GM18951 (cell line): Measurements from ENCODE around the gene ARL3.
"Not testable (repeated sequence)": the region's sequence is repeated elsewhere in the genome, so short reads cannot be mapped to it uniquely, and the experiment has no call there.

Source experiments
- POLR2A ChIP-seq: IDR thresholded peaks from 4 replicates; pipeline ENCODE4 v1.6.1; 2011; ENCODE audit warnings: mild to moderate bottlenecking; ENCODE audit not compliant: insufficient read length, insufficient read depth; ENCODE audit errors: extremely low read depth
- in situ Hi-C: fragments of 300-500 bp; cut with MboI; formaldehyde crosslinking; loops from one replicate; pipeline ENCODE4 v1.12.0; 2022; ENCODE audit warnings: low sequenced_read_pairs, mixed read lengths, inconsistent platforms; ENCODE audit not compliant: unreplicated experiment

ARL3 gene

GRCh38 chr10:102705531-102705930 lies 8.7 kb downstream of the ARL3 start:
- TF ChIP-seq POLR2A = no peak
- in situ Hi-C loops = no loop called here

- TF ChIP-seq POLR2A = no peak
- in situ Hi-C loops = no loop called here
Measured at GRCh38 chr10:102704915-102705314, 9.3 kb downstream of the ARL3 start.

GRCh38 chr10:102702742-102703141 lies 11.5 kb downstream of the ARL3 start:
- TF ChIP-seq POLR2A = no peak
- in situ Hi-C loops = no loop called here

GRCh38 chr10:102701796-102702195 lies 12.4 kb downstream of the ARL3 start:
- no peak for TF ChIP-seq POLR2A

GRCh38 chr10:102701272-102701671 lies 12.9 kb downstream of the ARL3 start:
- no peak for TF ChIP-seq POLR2A
- in situ Hi-C loops = no loop called here

More at GRCh38 chr10:102701796-102702195, 12.4 kb downstream of the ARL3 start:
- in situ Hi-C loops = no loop called here

GRCh38 chr10:102698894-102699293 lies 15.3 kb downstream of the ARL3 start:
- in situ Hi-C loops = no loop called here

GRCh38 chr10:102696736-102697135 lies 17.5 kb downstream of the ARL3 start:
- TF ChIP-seq POLR2A = no peak
- in situ Hi-C loops = no loop called here

More at GRCh38 chr10:102698894-102699293, 15.3 kb downstream of the ARL3 start:
- TF ChIP-seq POLR2A = no peak

- in situ Hi-C loops = not testable (repeated sequence)
Measured at GRCh38 chr10:102695401-102695800, 18.8 kb downstream of the ARL3 start.

GRCh38 chr10:102691285-102692066 lies 22.7 kb downstream of the ARL3 start:
- TF ChIP-seq POLR2A = no peak
- in situ Hi-C loops = no loop called here

GRCh38 chr10:102683736-102684135 lies 30.5 kb downstream of the ARL3 start:
- no peak for TF ChIP-seq POLR2A
- in situ Hi-C loops = no loop called here

GRCh38 chr10:102682981-102683380 lies 31.2 kb downstream of the ARL3 start:
- TF ChIP-seq POLR2A = no peak
- in situ Hi-C loops = no loop called here

GRCh38 chr10:102682416-102682815 lies 31.8 kb downstream of the ARL3 start:
- in situ Hi-C loops = no loop called here
- TF ChIP-seq POLR2A = no peak

- TF ChIP-seq POLR2A = no peak
- in situ Hi-C loops = no loop called here
Measured at GRCh38 chr10:102681696-102682095, 32.5 kb downstream of the ARL3 start.

GRCh38 chr10:102679596-102679995 lies 34.6 kb downstream of the ARL3 start:
- in situ Hi-C loops = no loop called here
- no peak for TF ChIP-seq POLR2A
